HepG2 (cell line): ENCODE data around the gene RBP5. TPM values are rescaled to one million over a fixed set of nuclear protein-coding genes. Genes with fewer than 3 reads are reported as not detected.

Source experiments
- CBX1 ChIP-seq: IDR thresholded peaks from one replicate; pipeline ENCODE4 v1.6.1; 2016; ENCODE audit warnings: antibody characterized with exemption, low read depth
- DDIT3 ChIP-seq: sonication (generic); formaldehyde crosslinking; IDR thresholded peaks from 2 replicates; pipeline ENCODE4 v1.4.0; 2020; ENCODE audit warnings: mild to moderate bottlenecking, missing genetic modification reagents
- NFE2 ChIP-seq: sonication (generic); formaldehyde crosslinking; IDR thresholded peaks from 2 replicates; pipeline ENCODE4 v1.4.0; 2020; ENCODE audit warnings: missing genetic modification reagents
- NFYC ChIP-seq: IDR thresholded peaks from 2 replicates; pipeline ENCODE4 v1.6.1; 2016; ENCODE audit warnings: missing genetic modification reagents, missing compliant biosample characterization
- TBL1XR1 ChIP-seq: fragments of 150-350 bp; IDR thresholded peaks from 2 replicates; pipeline ENCODE4 v1.6.1; 2014; ENCODE audit warnings: borderline replicate concordance, low read length; ENCODE audit not compliant: partially characterized antibody
- XBP1 ChIP-seq: sonication (generic); formaldehyde crosslinking; IDR thresholded peaks from 2 replicates; pipeline ENCODE4 v1.5.0; 2020; ENCODE audit warnings: missing genetic modification reagents
- ZNF292 ChIP-seq: sonication (generic); formaldehyde crosslinking; IDR thresholded peaks from 2 replicates; pipeline ENCODE4 v1.8.1; 2022; ENCODE audit warnings: mild to moderate bottlenecking, low read depth, missing genetic modification reagents, borderline replicate concordance
- ZNF407 ChIP-seq: sonication (generic); formaldehyde crosslinking; IDR thresholded peaks from one replicate; pipeline ENCODE4 v1.5.1; 2020; ENCODE audit warnings: mild to moderate bottlenecking, missing genetic modification reagents; ENCODE audit errors: not compliant biosample characterization
- ZNF614 ChIP-seq: IDR thresholded peaks from 2 replicates; pipeline ENCODE4 v1.6.1; 2018; ENCODE audit warnings: missing biosample characterization, missing genetic modification reagents, inconsistent platforms, borderline replicate concordance
- ZNF740 ChIP-seq: sonication (generic); formaldehyde crosslinking; IDR thresholded peaks from 2 replicates; pipeline ENCODE4 v1.4.0; 2020; ENCODE audit warnings: missing genetic modification reagents
- polyA plus RNA-seq, 8 experiments: library from polyadenylated mRNA; depleted of rRNA in 3 of 8; stranded (reverse) in 7 of 8; unstranded in 1 of 8; fragments of >200 nt; fragmentation: Illumina TruSeq in 4 of 8; extraction: Trizol in 4 of 8; gene quantifications; 2 replicates each; pipeline versions ENCODE4 v1.2.1 to v1.2.3, GENCODE V29; 2011 to 2016; ENCODE audit warnings: low read depth in 4 of 8, missing spikeins in 1 of 8, mixed read lengths in 1 of 8; ENCODE audit not compliant: insufficient read depth in 1 of 8
- total RNA-seq, 5 experiments: library from RNA; depleted of rRNA; stranded (reverse); fragments of >200 nt; fragmentation: Illumina TruSeq; extraction: Trizol; gene quantifications; 2 replicates each; pipeline ENCODE4 v1.2.3, GENCODE V29; 2016; ENCODE audit warnings: low read depth in 1 of 5
- TF ChIP-seq, protein P1 (sequence below): sonication (generic); formaldehyde crosslinking; IDR thresholded peaks from 2 replicates; pipeline ENCODE4 v1.4.0; 2020; ENCODE audit warnings: mild to moderate bottlenecking, missing genetic modification reagents, borderline replicate concordance
- TF ChIP-seq, protein P2 (sequence below): sonication (generic); formaldehyde crosslinking; IDR thresholded peaks from 2 replicates; pipeline ENCODE4 v1.4.0; 2020; ENCODE audit warnings: missing genetic modification reagents, borderline replicate concordance

Gene RBP5
- total and polyA plus RNA-seq, 2 of the 13 experiments (the other 11 are each of a cell fraction or from before 2014, with no cell fraction given), result 13.8 to 19.8 TPM

DNA sequence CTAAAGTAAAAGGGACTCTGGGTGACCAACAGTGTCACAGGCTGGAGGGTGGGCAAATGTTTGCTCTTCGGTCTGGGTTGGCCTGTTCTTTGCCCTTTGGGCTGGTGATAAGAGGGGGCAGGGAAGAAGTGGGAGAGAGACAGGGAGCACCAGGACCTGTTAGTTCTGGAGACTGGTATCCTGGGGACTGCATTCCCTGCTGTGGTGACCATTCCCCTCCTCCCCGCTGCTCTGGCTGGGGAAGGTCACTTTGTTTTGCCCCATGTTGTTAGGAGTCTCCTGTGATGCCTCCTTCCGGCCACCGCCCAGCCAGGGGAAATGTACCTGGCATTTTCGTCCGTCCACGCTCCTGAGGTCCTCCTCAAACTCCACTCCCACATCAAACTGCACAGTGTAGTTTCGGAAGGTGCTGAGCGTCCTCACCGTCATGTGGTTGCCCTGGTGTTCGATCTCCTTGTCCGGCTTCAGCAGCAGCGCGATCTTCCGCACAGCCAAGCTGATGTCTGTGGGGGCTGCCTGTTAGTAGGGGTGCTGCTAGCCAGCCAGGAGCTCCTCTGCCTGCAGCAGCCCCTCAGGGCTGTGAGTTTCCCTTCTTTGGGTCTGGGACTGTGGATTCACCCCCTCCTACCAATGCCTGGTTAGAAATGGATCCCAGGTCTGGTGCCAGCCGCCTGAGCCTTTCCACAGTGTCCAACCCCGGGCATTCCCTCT, 618 bp downstream of the RBP5 start (continued):
- TF ChIP-seq, protein P1, sequence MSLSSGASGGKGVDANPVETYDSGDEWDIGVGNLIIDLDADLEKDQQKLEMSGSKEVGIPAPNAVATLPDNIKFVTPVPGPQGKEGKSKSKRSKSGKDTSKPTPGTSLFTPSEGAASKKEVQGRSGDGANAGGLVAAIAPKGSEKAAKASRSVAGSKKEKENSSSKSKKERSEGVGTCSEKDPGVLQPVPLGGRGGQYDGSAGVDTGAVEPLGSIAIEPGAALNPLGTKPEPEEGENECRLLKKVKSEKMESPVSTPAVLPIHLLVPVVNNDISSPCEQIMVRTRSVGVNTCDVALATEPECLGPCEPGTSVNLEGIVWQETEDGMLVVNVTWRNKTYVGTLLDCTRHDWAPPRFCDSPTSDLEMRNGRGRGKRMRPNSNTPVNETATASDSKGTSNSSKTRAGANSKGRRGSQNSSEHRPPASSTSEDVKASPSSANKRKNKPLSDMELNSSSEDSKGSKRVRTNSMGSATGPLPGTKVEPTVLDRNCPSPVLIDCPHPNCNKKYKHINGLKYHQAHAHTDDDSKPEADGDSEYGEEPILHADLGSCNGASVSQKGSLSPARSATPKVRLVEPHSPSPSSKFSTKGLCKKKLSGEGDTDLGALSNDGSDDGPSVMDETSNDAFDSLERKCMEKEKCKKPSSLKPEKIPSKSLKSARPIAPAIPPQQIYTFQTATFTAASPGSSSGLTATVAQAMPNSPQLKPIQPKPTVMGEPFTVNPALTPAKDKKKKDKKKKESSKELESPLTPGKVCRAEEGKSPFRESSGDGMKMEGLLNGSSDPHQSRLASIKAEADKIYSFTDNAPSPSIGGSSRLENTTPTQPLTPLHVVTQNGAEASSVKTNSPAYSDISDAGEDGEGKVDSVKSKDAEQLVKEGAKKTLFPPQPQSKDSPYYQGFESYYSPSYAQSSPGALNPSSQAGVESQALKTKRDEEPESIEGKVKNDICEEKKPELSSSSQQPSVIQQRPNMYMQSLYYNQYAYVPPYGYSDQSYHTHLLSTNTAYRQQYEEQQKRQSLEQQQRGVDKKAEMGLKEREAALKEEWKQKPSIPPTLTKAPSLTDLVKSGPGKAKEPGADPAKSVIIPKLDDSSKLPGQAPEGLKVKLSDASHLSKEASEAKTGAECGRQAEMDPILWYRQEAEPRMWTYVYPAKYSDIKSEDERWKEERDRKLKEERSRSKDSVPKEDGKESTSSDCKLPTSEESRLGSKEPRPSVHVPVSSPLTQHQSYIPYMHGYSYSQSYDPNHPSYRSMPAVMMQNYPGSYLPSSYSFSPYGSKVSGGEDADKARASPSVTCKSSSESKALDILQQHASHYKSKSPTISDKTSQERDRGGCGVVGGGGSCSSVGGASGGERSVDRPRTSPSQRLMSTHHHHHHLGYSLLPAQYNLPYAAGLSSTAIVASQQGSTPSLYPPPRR (CRISPR knock-in tag), result no peak
- TF ChIP-seq DDIT3 (CRISPR knock-in tag) (no peak), CBX1 (peak; percentile 20), ZNF292 (CRISPR knock-in tag) (peak; percentile 63; the same call in 1 of the 2 replicates), ZNF614 (CRISPR knock-in tag) (peak; percentile 44; the same call in 1 of the 2 replicates), NFYC (CRISPR knock-in tag) (peak; percentile 16; the same call in 1 of the 2 replicates), TBL1XR1 (no peak), ZNF740 (CRISPR knock-in tag) (no peak), ZNF407 (CRISPR knock-in tag) (no peak), NFE2 (CRISPR knock-in tag) (no peak), XBP1 (CRISPR knock-in tag) (no peak)
- TF ChIP-seq, protein P2, sequence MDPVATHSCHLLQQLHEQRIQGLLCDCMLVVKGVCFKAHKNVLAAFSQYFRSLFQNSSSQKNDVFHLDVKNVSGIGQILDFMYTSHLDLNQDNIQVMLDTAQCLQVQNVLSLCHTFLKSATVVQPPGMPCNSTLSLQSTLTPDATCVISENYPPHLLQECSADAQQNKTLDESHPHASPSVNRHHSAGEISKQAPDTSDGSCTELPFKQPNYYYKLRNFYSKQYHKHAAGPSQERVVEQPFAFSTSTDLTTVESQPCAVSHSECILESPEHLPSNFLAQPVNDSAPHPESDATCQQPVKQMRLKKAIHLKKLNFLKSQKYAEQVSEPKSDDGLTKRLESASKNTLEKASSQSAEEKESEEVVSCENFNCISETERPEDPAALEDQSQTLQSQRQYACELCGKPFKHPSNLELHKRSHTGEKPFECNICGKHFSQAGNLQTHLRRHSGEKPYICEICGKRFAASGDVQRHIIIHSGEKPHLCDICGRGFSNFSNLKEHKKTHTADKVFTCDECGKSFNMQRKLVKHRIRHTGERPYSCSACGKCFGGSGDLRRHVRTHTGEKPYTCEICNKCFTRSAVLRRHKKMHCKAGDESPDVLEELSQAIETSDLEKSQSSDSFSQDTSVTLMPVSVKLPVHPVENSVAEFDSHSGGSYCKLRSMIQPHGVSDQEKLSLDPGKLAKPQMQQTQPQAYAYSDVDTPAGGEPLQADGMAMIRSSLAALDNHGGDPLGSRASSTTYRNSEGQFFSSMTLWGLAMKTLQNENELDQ, result no peak
